ENCODE results near the gene LSS.
"Not testable (repeated sequence)": the region's sequence is repeated elsewhere in the genome, so short reads cannot be mapped to it uniquely, and the experiment has no call there.

The LSS gene

GRCh38 chr21:46152927-46153246 is 75.7 kb downstream of the LSS start:
- DNase-seq (ENCODE audit: low spot score) = no peak

GRCh38 chr21:46151989-46152926 is 76.3 kb downstream of the LSS start:
- no peak for DNase-seq (ENCODE audit: low spot score)

GRCh38 chr21:46151261-46151988 is 77.1 kb downstream of the LSS start:
- DNase-seq (ENCODE audit: low spot score) = no peak

- DNase-seq (ENCODE audit: low spot score) = no peak
Observed at GRCh38 chr21:46150491-46151121, 78.0 kb downstream of the LSS start.

- DNase-seq (ENCODE audit: low spot score) = no peak
Observed at GRCh38 chr21:46150073-46150472, 78.5 kb downstream of the LSS start.

- DNase-seq (ENCODE audit: low spot score) = no peak
Observed at GRCh38 chr21:46149205-46149901, 79.2 kb downstream of the LSS start.

GRCh38 chr21:46148106-46148505 is 80.5 kb downstream of the LSS start:
- no peak for DNase-seq (ENCODE audit: low spot score)

- not testable (repeated sequence) for DNase-seq (ENCODE audit: low spot score)
Observed at GRCh38 chr21:46147429-46147828, 81.1 kb downstream of the LSS start.

- no peak for DNase-seq (ENCODE audit: low spot score)
Observed at GRCh38 chr21:46146856-46147255, 81.7 kb downstream of the LSS start.

GRCh38 chr21:46145840-46146691 is 82.5 kb downstream of the LSS start:
- DNase-seq (ENCODE audit: low spot score) = no peak

- DNase-seq (ENCODE audit: low spot score) = no peak
Observed at GRCh38 chr21:46145159-46145839, 83.3 kb downstream of the LSS start.

- no peak for DNase-seq (ENCODE audit: low spot score)
Observed at GRCh38 chr21:46144464-46145070, 84.0 kb downstream of the LSS start.

GRCh38 chr21:46142582-46143473 is 85.7 kb downstream of the LSS start:
- DNase-seq (ENCODE audit: low spot score) = no peak

GRCh38 chr21:46141767-46142581 is 86.6 kb downstream of the LSS start:
- no peak for DNase-seq (ENCODE audit: low spot score)

GRCh38 chr21:46140352-46141003 is 88.1 kb downstream of the LSS start:
- DNase-seq (ENCODE audit: low spot score) = not testable (repeated sequence)

GRCh38 chr21:46139686-46140085 is 88.9 kb downstream of the LSS start:
- no peak for DNase-seq (ENCODE audit: low spot score)

GRCh38 chr21:46138383-46138970 is 90.1 kb downstream of the LSS start:
- DNase-seq (ENCODE audit: low spot score) = no peak

Data from AG20443 (cell line).